ENCODE measurements around the gene MED8.
A peak's percentile ranks its signal among the peaks of the same experiment; 100 is the strongest.

- TF ChIP-seq, protein P1, sequence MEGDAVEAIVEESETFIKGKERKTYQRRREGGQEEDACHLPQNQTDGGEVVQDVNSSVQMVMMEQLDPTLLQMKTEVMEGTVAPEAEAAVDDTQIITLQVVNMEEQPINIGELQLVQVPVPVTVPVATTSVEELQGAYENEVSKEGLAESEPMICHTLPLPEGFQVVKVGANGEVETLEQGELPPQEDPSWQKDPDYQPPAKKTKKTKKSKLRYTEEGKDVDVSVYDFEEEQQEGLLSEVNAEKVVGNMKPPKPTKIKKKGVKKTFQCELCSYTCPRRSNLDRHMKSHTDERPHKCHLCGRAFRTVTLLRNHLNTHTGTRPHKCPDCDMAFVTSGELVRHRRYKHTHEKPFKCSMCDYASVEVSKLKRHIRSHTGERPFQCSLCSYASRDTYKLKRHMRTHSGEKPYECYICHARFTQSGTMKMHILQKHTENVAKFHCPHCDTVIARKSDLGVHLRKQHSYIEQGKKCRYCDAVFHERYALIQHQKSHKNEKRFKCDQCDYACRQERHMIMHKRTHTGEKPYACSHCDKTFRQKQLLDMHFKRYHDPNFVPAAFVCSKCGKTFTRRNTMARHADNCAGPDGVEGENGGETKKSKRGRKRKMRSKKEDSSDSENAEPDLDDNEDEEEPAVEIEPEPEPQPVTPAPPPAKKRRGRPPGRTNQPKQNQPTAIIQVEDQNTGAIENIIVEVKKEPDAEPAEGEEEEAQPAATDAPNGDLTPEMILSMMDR (conservative IDR thresholded peaks at IDR 0.05; ENCODE audit: low read depth, low read length) = no peak
- TF ChIP-seq RAD21 (IDR thresholded peaks at IDR 0.05; ENCODE audit: low read length) (no peak), BHLHE40 (IDR thresholded peaks at IDR 0.05; ENCODE audit: low read depth, low read length) (no peak), FOS (IDR thresholded peaks at IDR 0.05; ENCODE audit: low read depth, low read length) (no peak), MXI1 (IDR thresholded peaks at IDR 0.05; ENCODE audit: borderline replicate concordance, low read depth, low read length) (no peak), CEBPB (IDR thresholded peaks at IDR 0.05; ENCODE audit: low read depth, low read length) (peak; percentile 79), POLR2A (IDR thresholded peaks at IDR 0.05; ENCODE audit: low read depth, low read length) (no peak), RCOR1 (IDR thresholded peaks at IDR 0.05; ENCODE audit: insufficient replicate concordance, low read length) (no peak), USF2 (IDR thresholded peaks at IDR 0.05; ENCODE audit: low read depth, low read length) (no peak), SMC3 (IDR thresholded peaks at IDR 0.05; ENCODE audit: low read depth, low read length) (no peak), ELK1 (IDR thresholded peaks at IDR 0.05; ENCODE audit: borderline replicate concordance, low read depth, low read length) (no peak), NFE2L2 (IDR thresholded peaks at IDR 0.05; ENCODE audit: low read depth, low read length) (no peak), RFX5 (IDR thresholded peaks at IDR 0.05; ENCODE audit: low read depth, low read length) (no peak), MAFK (IDR thresholded peaks at IDR 0.05; ENCODE audit: low read depth, low read length) (no peak)
These were observed 14.8 kb upstream of the MED8 start for GRCh38 chr1:43404353-43404752.

All from IMR-90 (cell line).